Glomerular visceral epithelial cell (primary cell): ENCODE results near the gene TACC2.

Experiments used
- DNase-seq: peaks from one replicate; pipeline ENCODE4 v3.0.0-alpha.2; 2016; ENCODE audit errors: extremely low spot score

TACC2 gene

DNA sequence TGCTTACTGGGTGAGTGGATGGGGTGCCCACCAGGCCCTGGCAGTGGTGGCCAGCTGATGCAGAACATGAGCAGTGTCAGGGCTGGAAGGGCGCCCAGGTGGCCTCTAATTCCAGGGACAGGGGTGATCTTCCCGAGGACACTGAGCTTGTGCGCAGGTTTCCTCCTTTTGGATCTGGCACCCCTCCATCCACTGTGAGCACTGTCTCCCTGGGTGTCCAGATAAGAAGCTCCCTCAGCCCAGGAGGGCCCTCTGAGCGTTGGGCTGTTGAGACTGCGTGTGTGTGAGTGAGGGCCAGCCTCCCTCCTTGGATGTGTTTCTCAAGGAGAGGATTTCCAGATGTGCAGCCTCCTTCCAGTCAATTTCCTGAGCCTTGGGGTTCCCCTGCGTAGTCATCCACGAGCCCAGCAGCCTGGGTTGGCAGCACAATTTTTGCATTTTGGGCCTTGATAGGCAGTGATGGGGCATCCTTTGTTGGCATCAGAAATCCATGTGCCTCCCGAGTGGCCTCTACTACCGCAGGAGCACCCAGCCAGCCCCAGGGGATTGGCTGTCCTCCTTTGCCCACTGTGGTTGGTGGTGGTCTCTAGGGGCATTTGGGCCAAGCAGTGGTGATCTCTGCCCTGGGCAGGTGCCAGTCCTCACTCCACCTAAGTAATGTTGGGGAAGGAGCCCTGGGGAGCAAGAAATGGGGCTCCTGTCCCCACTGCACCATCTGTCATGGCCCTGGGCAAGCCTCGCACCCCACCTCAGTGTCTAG, 261.2 kb downstream of the TACC2 start:
- DNase-seq = no peak

DNA sequence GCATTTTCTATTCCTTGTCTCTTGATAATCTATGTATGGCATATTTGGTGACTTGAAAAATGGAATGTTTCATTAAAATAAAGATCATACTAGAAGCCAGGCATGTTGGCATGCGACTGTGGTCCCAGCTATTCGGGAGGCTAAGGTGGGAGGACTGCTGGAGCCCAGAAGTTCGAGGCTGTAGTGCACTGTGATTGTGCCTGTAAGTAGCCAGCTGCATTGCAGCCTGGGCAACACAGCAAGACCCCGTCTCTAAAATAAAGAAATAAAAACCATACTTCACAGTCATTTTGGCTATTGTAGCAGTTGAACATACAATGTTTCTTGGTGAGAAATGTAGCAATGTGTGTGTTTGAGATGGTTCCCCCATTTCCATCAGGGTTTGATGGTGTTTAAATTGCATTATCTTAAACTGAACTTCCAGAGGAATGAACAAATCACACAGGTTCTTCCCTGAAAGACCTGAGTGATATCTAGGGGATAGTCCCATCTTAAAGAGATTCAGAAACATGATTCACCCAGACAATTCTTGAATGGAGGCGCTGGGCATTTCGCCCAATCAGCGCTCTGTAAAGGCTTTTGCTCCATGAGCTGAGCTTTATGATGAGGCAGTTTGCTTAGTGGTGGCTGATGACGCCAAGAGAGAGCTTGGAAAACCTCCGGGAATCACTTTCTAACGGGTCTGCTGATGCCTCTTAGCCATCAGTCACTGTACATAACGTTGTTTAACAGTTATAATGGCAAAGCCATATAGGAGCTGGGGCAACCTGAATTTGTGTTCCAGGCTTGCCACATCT, 262.7 kb downstream of the TACC2 start:
- no peak for DNase-seq

DNA sequence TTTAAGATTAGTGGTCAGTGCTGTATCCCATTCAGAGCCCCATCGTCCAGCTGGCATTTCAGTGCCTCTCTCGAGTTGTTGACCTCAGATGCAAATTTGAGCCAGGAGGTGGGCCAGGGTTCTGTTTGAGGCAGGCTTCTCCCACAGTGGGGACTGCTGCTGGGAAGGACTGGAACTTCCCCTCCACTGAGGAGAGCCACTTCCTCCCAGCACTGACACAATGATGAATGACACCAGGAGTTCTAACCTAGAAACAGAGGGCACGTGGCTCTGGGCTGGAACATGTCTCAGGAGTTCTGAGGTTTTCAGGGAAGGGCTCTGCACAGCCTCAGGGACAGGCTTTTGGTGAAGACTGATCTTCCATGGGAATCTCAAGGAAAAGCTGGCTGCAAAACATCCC, 263.8 kb downstream of the TACC2 start:
- peak; percentile 9 for DNase-seq

DNA sequence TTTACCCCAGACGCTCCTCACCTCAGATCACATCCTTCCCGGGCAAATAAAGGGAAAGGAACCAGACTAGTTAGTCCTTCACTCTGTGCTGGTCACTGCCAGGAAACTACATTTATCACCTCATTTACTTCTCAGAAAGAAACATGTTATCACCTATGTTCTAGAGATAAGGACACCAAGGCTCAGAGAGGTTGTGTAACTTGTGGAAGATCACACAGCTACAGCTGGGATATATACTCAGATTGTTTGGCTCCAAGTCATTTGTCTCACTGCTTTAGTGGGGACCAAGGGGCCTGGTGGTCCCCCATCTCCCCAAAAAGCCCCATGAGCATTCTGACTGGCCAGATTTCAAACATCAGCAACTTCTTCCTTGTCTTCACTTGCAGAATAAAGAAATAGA, 264.6 kb downstream of the TACC2 start:
- no peak for DNase-seq

DNA sequence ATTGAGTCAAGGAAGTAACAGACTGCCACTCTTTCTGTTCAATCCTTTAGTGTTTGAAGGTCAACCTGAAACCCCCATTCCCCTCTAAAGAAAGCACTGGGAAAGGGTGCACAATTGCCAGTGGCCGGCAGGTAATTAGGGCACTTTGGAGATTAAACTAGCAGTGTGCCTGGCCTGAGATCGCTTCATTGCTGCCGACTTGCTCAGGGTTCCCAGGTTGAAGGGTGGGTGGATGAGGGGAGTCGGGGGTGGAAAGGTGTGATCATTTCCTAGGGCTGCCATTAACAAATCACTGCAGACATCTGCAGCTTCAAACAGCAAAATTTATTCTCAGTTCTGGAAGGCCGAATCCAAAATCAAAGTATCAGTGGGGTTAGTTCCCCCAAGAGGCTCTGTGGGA, 265.9 kb downstream of the TACC2 start:
- no peak for DNase-seq

DNA sequence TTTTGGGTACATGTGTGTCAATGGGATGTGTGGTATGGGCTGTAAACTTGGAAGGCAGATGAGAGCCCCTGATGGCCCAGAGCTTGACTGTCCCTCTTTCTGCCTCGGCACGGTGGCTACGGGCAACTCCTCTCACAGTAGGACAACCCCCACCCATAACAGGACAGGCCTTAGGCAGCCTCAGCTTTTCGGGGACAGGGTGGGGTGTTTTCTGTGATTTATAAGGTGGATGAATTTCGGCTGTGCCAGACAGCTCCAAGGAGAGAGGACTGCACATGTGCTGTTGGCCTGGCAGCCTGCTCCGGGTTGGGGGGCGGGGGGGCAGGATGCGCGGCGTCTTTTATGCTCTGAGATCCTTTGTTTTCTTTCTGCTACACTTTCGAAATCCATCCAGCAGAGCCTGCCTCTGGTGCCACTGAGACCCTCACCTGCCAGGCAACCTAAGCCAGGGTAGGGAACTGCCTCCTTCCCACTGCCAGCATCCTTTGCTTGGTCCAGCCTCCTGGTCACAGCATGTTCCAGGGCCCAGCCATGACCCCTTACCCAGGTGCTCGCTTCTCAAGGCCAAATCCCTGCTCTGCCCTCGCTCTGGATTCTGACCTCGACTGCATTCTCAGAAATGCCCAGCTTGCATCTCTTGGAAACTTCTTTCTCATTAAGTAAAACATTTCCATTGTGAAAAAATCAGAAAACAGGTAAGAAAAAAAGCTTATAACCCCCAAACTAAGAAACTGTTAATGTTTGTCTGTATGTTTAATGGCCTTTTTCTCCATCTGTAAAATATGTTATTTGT, 266.7 kb downstream of the TACC2 start:
- no peak for DNase-seq

DNA sequence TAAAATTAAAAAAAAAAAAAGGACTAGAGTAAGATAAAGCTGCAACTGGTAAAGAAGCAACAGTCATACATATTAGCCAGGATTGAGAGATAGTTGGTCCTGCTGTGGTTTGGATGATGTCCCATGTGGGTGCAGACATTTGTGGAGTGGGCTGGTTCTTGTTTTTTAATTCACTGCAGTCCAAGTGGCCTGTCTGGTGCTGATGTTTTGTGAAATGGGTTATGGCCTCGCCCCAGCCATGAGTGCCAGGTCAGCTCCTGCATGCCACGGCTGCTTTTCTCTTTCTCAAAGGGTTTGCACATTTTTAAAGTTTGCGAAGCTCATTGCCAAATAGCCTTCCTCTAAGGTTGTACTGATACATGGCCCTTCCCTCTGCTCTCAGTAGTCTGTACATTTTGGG, 268.1 kb downstream of the TACC2 start:
- DNase-seq = no peak

DNA sequence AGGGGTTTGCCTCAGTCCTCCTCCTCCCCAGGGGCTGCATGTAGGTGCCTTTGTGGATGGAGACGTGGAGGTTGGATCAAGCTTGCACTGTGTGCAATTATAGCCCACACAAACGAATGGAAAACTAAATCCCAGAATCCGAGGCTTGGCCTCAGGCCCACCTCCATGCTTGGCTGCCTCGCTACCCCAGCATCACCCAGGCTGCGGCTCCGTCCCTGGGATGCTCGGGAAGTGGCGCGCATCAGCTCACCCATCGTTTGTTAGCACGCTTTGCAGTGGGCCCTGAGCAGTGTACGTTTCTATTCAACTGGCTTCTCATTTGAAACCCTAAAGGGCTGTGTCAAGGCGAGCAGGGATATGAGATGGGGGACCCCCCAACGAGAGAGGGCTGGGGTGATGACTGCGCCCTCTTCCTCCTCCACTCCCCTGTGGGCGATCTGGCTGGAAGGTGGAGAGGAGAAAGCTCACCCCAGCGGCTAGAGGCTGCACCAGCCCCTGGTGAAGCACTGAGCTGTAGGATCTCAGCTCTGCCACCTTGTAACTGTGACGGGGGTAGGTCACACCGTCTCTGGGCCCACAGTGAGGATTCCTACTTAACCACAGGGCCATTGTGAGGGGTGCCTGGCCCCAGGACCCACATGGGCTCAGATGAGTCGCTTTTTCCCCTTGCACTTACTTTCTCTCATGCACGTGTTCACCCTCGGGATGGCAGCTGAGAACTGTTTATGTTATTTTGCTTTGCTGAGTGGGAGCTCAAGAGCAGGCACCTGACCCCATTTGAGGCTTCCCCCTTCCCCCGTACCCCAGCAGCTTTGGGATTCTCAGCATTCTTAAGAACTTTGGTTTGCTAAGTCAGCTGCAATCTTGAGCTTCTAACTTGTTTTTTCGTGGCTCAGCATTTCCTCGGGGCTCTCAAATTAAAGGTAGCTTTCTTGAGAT, 269.4 kb downstream of the TACC2 start:
- DNase-seq = peak; percentile 62

DNA sequence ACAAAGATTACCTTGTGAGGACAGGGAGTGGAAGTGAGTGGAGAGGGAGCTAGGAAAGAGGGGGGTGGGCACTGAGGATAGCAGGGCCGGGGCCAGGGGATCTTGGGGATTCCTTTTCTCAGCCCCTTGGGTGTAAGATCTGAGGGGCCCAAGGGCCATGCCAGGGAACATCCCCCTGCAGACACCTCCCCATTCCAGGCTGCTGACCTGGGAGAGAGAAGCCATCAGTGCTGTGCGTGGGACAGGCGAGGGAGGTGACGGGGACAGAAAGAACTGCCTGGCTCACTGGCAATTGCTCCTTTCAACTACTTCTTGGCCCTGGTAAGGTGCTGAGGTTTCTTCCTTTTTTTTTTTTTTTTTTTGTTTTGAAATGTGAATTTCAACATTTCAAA, 270.1 kb downstream of the TACC2 start:
- no peak for DNase-seq

DNA sequence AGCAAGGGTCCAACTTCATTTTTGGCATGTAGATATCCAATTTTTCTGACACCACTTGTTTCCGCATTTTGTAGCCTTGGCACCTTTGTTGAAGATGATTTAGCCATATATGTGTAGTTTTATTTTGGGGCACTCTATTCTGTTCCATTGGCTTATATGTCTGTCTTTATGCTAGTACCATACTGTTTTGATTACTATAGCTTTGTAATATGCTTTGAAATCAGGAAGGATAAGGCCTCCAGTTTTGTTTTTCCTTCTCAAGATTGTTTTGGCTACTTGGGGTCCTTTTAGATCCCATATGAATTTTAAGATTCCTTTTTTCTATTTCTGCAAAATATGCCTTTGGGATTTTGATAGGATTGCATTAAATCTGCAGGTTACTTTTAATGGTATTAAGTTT, 272.6 kb downstream of the TACC2 start:
- no peak for DNase-seq

DNA sequence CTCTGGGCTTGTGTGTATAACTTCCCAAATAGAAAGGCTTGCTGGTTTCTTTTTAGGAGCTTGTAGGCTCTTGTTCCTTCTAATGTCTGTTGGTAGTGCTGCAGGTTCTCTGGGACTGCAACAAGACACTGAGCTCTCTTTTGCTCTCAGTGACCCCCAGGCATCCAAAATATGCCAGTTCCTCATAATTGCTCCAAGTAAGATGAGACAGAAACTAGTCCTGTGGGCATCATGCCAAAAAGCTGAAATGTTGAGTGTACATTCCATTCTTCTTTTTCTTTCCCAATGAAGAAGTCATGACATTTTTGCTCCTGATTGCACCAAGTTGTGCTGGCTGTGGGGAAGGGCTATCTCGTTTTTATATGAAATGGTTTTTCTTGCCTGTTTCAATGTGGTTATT, 275.0 kb downstream of the TACC2 start:
- DNase-seq = peak; percentile 89

DNA sequence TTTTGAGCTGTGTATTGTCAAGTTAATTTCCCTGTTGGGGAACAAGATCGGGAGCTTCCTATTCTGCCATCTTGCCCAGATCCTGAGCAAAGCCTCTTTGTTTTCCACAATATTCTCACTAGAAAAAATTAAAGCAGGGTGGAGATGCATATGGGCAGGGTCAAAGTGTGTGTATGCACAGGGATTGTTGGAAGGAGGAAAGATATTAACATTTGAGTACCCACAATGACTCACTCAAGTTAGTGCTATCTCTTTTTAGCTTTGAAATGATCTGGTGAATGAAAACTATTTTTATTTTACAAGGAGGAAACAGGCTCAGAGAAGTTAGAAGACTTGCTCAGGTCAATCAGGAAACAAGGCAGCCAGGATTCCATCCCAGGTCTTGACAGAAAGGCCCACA, 275.5 kb downstream of the TACC2 start:
- DNase-seq = peak; percentile 33

DNA sequence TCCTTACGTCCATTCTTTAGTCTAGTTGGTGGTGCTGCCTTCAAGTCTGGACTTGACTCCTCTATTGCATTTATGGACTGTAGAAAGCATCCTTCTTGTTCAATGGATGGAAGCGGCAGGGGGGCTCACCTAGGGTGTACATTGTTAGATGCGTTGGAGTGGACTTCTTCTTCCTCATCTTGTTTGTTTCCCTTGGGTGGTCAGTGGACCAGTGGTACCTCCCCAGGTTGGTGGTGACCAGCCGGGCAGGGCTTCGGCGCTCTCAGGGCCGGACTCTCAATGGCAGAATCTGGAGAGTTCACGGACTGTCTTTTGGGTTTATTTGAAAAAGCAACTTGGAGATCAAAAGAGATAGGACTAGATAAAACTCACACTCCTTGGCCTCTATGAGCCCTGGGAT, 276.0 kb downstream of the TACC2 start:
- DNase-seq = no peak

DNA sequence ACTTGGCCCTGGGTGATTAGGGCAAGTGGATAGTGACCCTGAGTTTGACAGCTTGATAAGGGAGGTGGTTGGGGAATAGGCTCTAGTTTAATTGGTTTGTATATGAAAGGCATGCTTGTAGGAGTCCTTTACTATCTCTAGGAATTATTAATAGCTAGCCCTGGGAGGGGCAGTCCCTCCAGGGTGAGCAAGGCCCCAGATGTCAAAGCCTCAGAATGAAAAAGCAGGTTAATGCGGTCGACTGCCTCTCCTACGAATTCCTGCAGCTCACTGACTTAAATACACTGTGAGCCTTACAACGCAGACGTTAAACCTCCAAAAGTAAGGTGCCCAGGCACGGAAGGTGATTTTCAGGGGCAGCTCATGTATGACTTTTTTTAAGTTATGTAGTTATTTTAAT, 276.9 kb downstream of the TACC2 start:
- DNase-seq = peak; percentile 88

DNA sequence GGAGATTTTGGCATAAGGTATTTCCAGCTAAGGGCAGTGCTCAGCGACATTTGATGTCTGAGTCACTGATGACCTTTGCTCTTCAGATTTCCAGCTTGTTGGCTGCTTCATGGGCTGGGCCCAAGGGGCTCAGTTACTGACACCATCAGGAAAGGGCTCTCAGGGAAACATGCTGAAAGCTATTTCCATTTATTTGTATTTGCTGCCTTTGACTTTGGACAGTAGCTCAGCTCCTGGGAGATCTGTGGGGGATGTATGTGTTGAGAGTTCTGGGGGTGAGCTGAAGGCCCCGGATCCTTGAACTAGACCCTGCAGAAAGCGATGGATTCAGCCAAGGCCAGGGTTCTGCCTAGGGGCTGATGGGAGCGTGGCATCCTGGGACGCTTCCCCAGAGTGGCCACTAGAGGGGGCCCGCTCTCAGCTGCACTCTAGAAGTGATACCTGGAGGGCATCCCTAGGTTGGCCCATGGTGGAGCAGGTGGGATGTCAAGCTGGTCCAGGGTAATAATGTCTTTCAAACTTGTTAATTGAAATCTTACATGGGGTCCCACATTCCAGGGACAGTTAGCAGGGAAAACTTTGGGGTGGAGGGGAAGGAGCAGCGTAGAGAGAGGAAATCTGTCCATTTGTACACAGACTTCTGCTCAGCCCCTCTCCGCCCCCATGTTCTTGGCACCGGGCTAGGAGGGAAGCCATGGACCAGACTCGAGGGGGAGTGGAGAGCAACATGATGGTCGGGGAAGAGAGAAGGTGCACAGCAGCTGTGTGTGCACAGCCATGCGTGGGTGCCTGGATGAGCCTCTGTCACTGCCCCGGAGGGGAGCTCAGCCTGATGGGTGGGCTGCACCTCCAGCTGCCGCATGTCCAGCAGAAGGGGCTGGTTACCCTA, 279.1 kb downstream of the TACC2 start:
- DNase-seq = peak; percentile 55

DNA sequence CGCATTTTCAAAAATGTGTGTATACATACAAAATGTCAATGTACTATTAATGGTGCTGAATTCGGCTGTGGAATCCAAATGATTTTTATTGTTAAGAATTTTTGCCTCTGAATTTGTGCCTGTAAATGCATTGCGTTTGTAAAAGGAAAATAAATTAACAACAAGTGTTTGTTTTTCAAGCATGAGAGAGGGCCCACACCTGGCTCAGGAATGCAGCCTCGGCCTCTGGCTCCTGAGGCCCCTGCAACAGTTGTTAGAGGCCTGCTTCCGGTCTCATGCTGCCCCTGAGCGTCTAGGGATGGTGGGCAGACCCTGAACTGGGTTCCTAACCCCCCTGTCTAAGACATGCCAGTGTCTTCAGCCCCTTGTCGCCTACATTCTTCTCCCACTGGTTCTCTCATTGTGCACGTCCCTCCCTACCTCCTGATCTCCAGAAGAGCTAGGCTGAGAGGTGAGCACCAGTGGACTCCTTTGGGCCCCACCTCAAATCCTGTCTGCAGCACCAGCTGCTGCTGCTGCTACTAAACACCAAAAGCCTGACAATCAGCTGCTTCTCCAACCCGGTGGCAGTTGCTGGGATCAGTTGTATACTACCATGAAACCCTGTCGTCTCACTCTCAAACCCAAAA, 280.2 kb downstream of the TACC2 start:
- no peak for DNase-seq

DNA sequence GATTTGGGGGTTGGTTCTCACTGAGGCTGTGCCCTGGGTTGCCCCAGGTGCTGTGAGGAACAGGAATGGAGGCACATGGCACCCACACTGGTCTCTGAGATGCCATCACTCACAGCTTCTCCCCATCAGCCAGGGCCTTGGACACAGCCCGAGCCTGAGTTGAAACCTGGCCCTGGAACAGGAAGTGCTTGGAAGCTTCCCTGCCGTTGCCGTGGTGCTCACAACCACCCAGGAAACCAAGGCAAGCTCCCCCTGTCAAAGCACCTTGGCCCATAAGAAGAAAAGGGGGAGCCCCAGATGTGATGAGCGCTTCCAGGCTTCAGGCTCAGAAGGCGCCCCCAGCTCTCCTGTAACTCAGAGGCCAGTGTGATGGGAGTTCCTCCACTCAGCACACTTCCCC, 282.1 kb downstream of the TACC2 start, which contains the start of gene BTBD16:
Gene BTBD16 (plus strand): TSS at position 221 of the 400 bp plus-strand sequence. CDS start 3,786 bp downstream, outside the sequence.
- no peak for DNase-seq

DNA sequence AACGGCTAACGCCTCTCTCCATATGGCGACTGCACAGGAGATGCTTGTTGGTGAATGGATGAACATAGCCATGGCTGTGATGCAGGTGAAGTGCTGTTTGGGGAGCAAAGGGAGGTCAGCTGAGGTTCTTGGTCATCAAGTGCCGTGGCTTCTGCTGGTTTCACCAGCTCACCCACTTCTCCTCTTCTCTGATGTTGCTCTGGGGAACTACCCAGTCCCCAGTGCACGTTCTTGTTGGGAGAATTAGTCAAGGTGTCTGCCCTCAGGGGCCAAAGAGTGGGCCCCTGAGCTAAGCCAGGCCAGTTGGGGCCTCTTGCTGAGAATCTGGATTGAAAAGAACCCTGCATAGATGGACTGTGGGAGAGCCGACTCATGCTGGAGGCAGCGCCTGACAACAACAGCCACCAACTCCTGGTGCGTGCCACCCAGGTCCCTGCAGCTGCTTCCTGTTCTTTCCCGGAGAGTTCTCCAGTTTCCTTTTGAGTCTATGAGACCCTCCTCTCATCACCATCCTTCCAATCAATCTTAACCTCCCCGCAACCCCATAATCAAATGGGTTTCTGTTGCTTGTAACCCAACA, 285.1 kb downstream of the TACC2 start:
- no peak for DNase-seq

DNA sequence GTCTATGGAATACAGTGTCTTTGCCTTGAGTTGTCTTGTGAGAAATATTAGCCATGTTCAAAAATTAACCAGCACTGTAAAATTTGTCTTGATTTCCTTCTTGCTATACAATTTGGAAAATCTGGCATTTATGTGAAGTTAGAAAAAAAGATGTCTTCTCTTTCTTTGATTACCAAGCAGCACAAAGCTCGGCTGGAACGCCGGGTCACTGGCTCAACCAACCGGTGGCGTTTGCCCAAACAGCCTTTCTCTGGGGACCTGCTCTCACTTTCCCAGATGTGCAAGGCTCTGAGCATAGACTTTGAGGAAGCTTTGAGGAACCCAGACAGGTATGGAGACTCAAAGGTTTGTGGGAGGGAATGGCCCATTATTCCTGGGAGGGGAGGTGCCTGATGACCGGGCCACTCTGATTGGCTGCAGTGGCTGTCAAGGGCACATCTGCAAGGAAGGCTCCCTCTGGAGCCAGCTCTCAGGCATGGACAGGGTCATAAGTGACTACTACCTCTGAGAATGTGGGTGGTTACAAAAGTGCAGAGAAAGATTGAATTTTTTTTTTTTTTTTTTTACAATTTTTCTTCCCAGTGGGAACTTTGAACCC, 287.7 kb downstream of the TACC2 start:
- DNase-seq = peak; percentile 54
